Esophagus (tissue), 2 donors: ENCODE data around the gene ANAPC16. TPM values are rescaled to one million over a fixed set of nuclear protein-coding genes. Genes with fewer than 3 reads are reported as not detected.

Experiments
- H3K27ac ChIP-seq, 2 donors: one replicate each; pipeline ENCODE4 v1.5.1; 2013; ENCODE audit warnings: low read depth in 2 of 2, mild to moderate bottlenecking in 2 of 2, inconsistent platforms in 1 of 2, low read length in 1 of 2, moderate library complexity in 1 of 2
- H3K27me3 ChIP-seq, 2 donors: one replicate each; pipeline ENCODE4 v1.6.1; 2013; ENCODE audit warnings: low read length in 2 of 2, control low read depth in 1 of 2, mild to moderate bottlenecking in 1 of 2; ENCODE audit not compliant: insufficient read depth in 2 of 2, control insufficient read depth in 1 of 2
- H3K36me3 ChIP-seq, 2 donors: one replicate each; pipeline ENCODE4 v1.6.1; 2013; ENCODE audit warnings: low read length in 1 of 2; ENCODE audit not compliant: control insufficient read depth in 2 of 2, insufficient read depth in 2 of 2
- H3K4me1 ChIP-seq, 2 donors: one replicate each; pipeline ENCODE4 v1.6.1; 2013; ENCODE audit warnings: low read length in 1 of 2; ENCODE audit not compliant: control insufficient read depth in 2 of 2, insufficient read depth in 2 of 2
- H3K4me3 ChIP-seq, 2 donors: one replicate each; pipeline ENCODE4 v1.5.1; 2013; ENCODE audit warnings: low read length in 2 of 2, mild to moderate bottlenecking in 2 of 2, low read depth in 1 of 2, moderate library complexity in 1 of 2
- H3K9me3 ChIP-seq, 2 donors: one replicate each; pipeline ENCODE4 v1.6.1; 2013; ENCODE audit warnings: mild to moderate bottlenecking in 2 of 2, low read depth in 1 of 2, low read length in 1 of 2, moderate library complexity in 1 of 2; ENCODE audit not compliant: control insufficient read depth in 2 of 2, insufficient read depth in 1 of 2
- whole genome bisulfite sequencing, 2 donors: extraction: QIAGEN DNeasy Blood & Tissue Kit; methylation state at CpG; one replicate each; pipeline ENCODE4 v1.1.7; 2013; 5-methylcytosine and 5-hydroxymethylcytosine counted together
- polyA plus RNA-seq, 2 donors: library from polyadenylated mRNA; stranded (reverse); fragments of 200-250 nt; gene quantifications; one replicate each; pipeline ENCODE4 v1.2.3, GENCODE V29; 2013
- donor health status: healthy with polysubstance abuse.
- donor health status: Bipolar disorder and iron deficiency.

The ANAPC16 gene
- polyA plus RNA-seq, 2 donors = 80.2 to 112 TPM

- Histone ChIP-seq H3K27ac (peak overlapping the region; percentile 94 to 95), H3K27me3 (no peaks in the 10 kb centered on the region), H3K4me3 (no peak overlapping the region), H3K36me3 (no peaks in the 10 kb centered on the region), H3K9me3 (no peaks in the 10 kb centered on the region), H3K4me1 (peaks cover 3 to 28% of the 10 kb centered on the region in 2 donors)
- 44 to 51% methylated on average over 5 of the region's 5 CpGs for WGBS, 2 donors
Measured at GRCh38 chr10:72259491-72260238, 43.9 kb downstream of the ANAPC16 start.

GRCh38 chr10:72260239-72260975 lies 44.6 kb downstream of the ANAPC16 start:
- Histone ChIP-seq H3K36me3 (no peaks in the 10 kb centered on the region), H3K27ac (peak overlapping the region; percentile 94 to 95), H3K4me3 (peak overlapping the region; percentile 42 to 46), H3K27me3 (no peaks in the 10 kb centered on the region), H3K9me3 (no peaks in the 10 kb centered on the region), H3K4me1 (peaks cover under 1 to 23% of the 10 kb centered on the region in 2 donors)
- 13 to 17% methylated on average over 18 to 19 of the region's 19 CpGs for WGBS, 2 donors

- Histone ChIP-seq H3K4me3 (peak overlapping the region; percentile 42 to 46), H3K27ac (peak overlapping the region; percentile 94 to 95), H3K27me3 (no peaks in the 10 kb centered on the region), H3K36me3 (no peaks in the 10 kb centered on the region), H3K4me1 (peaks cover 0 to 22% of the 10 kb centered on the region in 2 donors), H3K9me3 (no peaks in the 10 kb centered on the region)
- 7 to 10% methylated on average over 30 of the region's 30 CpGs for WGBS, 2 donors
Measured at GRCh38 chr10:72260976-72261783, 45.4 kb downstream of the ANAPC16 start.

GRCh38 chr10:72261784-72262404 lies 46.1 kb downstream of the ANAPC16 start:
- Histone ChIP-seq H3K27ac (peak overlapping the region; percentile 94 to 95), H3K27me3 (no peaks in the 10 kb centered on the region), H3K4me3 (no peak overlapping the region), H3K9me3 (no peaks in the 10 kb centered on the region), H3K4me1 (peaks cover 0 to 21% of the 10 kb centered on the region in 2 donors), H3K36me3 (no peaks in the 10 kb centered on the region)
- WGBS, 2 donors = 88 to 91% methylated on average over 7 of the region's 7 CpGs

GRCh38 chr10:72263613-72264241 lies 47.9 kb downstream of the ANAPC16 start:
- H3K4me1 ChIP-seq = peaks cover 0 to 19% of the 10 kb centered on the region in 2 donors
- peak overlapping the region; percentile 89 to 90 for H3K27ac ChIP-seq
- no peaks in the 10 kb centered on the region for H3K36me3 ChIP-seq
- H3K27me3 ChIP-seq = no peaks in the 10 kb centered on the region
- no peaks in the 10 kb centered on the region for H3K9me3 ChIP-seq
- WGBS, 2 donors = 42 to 46% methylated on average over 6 of the region's 6 CpGs
- no peak overlapping the region for H3K4me3 ChIP-seq

GRCh38 chr10:72264536-72264935 lies 48.7 kb downstream of the ANAPC16 start:
- no peaks in the 10 kb centered on the region for H3K9me3 ChIP-seq
- no peaks in the 10 kb centered on the region for H3K36me3 ChIP-seq
- H3K27ac ChIP-seq = peak overlapping the region in 1 of 2 donors; percentile 49
- H3K4me3 ChIP-seq = no peak overlapping the region
- H3K4me1 ChIP-seq = peaks cover 0 to 15% of the 10 kb centered on the region in 2 donors
- 69 to 71% methylated on average over 1 of the region's 1 CpG for WGBS, 2 donors
- H3K27me3 ChIP-seq = no peaks in the 10 kb centered on the region

GRCh38 chr10:72265508-72265907 lies 49.7 kb downstream of the ANAPC16 start:
- no peaks in the 10 kb centered on the region for H3K36me3 ChIP-seq
- H3K27ac ChIP-seq = no peak overlapping the region
- H3K4me1 ChIP-seq = peaks cover 0 to 6% of the 10 kb centered on the region in 2 donors
- no peaks in the 10 kb centered on the region for H3K9me3 ChIP-seq
- H3K4me3 ChIP-seq = no peak overlapping the region
- WGBS, 2 donors = 89 to 90% methylated on average over 6 of the region's 6 CpGs
- no peaks in the 10 kb centered on the region for H3K27me3 ChIP-seq

- 86% methylated on average over 11 of the region's 11 CpGs for WGBS, 2 donors
- Histone ChIP-seq H3K4me3 (no peak overlapping the region), H3K27me3 (no peaks in the 10 kb centered on the region), H3K9me3 (no peaks in the 10 kb centered on the region), H3K36me3 (no peaks in the 10 kb centered on the region), H3K4me1 (peaks cover 0 to 5% of the 10 kb centered on the region in 2 donors), H3K27ac (no peak overlapping the region)
Measured at GRCh38 chr10:72265990-72266865, 50.4 kb downstream of the ANAPC16 start.
